Measurements from ENCODE around the gene MED27.

The MED27 gene

GRCh38 chr9:131915181-131915580 lies 164.5 kb downstream of the MED27 start:
- DNase-seq = no peak

GRCh38 chr9:131912671-131913070 lies 167.0 kb downstream of the MED27 start:
- no peak for DNase-seq

GRCh38 chr9:131912069-131912468 lies 167.6 kb downstream of the MED27 start:
- DNase-seq = no peak

GRCh38 chr9:131910572-131910971 lies 169.1 kb downstream of the MED27 start:
- DNase-seq = no peak

- DNase-seq = no peak
Measured at GRCh38 chr9:131905144-131905543, 174.5 kb downstream of the MED27 start.

GRCh38 chr9:131899296-131900228 lies 180.1 kb downstream of the MED27 start:
- no peak for DNase-seq

- DNase-seq = no peak
Measured at GRCh38 chr9:131892902-131893500, 186.7 kb downstream of the MED27 start.

- DNase-seq = no peak
Measured at GRCh38 chr9:131892162-131892707, 187.4 kb downstream of the MED27 start.

- DNase-seq = no peak
Measured at GRCh38 chr9:131891598-131891997, 188.1 kb downstream of the MED27 start.

GRCh38 chr9:131889437-131890251 lies 190.0 kb downstream of the MED27 start:
- DNase-seq = no peak

- no peak for DNase-seq
Measured at GRCh38 chr9:131888923-131889322, 190.7 kb downstream of the MED27 start.

- no peak for DNase-seq
Measured at GRCh38 chr9:131887680-131888079, 192.0 kb downstream of the MED27 start.

GRCh38 chr9:131886826-131887225 lies 192.8 kb downstream of the MED27 start:
- no peak for DNase-seq

GRCh38 chr9:131885144-131885609 lies 194.5 kb downstream of the MED27 start:
- DNase-seq = no peak

GRCh38 chr9:131884222-131884621 lies 195.4 kb downstream of the MED27 start:
- no peak for DNase-seq

GRCh38 chr9:131880833-131881583 lies 198.7 kb downstream of the MED27 start:
- no peak for DNase-seq

GRCh38 chr9:131879911-131880290 lies 199.8 kb downstream of the MED27 start:
- DNase-seq = no peak

- no peak for DNase-seq
Measured at GRCh38 chr9:131879181-131879910, 200.3 kb downstream of the MED27 start.

GRCh38 chr9:131876486-131876885 lies 203.2 kb downstream of the MED27 start:
- no peak for DNase-seq

GRCh38 chr9:131875828-131876485 lies 203.7 kb downstream of the MED27 start:
- DNase-seq = no peak
